ENCODE measurements around the gene DNASE1L1.

DNASE1L1 gene, protein sequence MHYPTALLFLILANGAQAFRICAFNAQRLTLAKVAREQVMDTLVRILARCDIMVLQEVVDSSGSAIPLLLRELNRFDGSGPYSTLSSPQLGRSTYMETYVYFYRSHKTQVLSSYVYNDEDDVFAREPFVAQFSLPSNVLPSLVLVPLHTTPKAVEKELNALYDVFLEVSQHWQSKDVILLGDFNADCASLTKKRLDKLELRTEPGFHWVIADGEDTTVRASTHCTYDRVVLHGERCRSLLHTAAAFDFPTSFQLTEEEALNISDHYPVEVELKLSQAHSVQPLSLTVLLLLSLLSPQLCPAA

DNA sequence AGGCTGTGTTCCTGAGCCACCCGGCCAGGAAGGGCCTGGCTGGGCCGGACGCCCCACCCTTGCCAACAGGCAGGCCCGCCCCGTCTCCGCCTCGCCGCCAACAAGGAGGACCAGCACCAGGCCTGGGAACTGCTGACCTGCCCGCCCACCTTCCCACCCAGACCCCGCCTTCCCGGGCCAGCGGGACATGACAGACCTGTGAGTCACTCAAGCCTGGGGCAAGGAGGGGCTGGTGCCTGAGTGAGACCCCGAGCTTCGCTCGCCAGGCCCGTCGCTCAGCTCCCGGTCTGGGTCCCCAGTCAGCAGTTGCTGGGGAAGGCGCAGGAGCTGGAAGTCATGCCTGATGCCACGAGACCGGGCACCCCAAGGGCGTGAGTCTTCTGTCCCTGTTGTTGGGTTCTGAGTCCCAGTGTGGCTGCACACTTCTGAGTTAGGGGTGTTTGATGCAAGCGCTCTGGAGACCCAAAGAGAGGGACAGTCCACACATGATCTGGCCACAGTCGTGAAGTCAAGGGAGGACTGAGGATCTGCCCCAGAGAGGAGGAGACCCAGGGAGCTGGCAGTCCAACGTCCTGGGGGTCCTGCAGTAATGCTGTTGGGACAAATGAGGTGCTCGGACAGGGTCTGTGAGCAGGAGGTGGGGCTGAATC is at the start of gene DNASE1L1:
TSS of gene DNASE1L1 (minus strand) at position 33 of the 650 bp plus-strand sequence. CDS start 3,686 bp downstream, outside the sequence.
- DNase-seq = peak; percentile 45
- Mint-ChIP-seq H3K9me3 (no peaks in the 10 kb centered on the region), H3K4me1 (peaks cover 23% of the 10 kb centered on the region), H3K4me3 (peak within 1 kb of the TSS; percentile 70), H3K27ac (peak within 1 kb of the TSS; percentile 70), H3K36me3 (peaks cover 20% of the 10 kb centered on the region), H3K27me3 (no peaks in the 10 kb centered on the region)
- CTCF ChIA-PET = interaction anchor here (1.0 to 3.0 kb wide), 2 partner anchors 10 to 118 kb away, joined by 3 to 14 read pairs; partner anchors contain the start of gene RPL10

DNA sequence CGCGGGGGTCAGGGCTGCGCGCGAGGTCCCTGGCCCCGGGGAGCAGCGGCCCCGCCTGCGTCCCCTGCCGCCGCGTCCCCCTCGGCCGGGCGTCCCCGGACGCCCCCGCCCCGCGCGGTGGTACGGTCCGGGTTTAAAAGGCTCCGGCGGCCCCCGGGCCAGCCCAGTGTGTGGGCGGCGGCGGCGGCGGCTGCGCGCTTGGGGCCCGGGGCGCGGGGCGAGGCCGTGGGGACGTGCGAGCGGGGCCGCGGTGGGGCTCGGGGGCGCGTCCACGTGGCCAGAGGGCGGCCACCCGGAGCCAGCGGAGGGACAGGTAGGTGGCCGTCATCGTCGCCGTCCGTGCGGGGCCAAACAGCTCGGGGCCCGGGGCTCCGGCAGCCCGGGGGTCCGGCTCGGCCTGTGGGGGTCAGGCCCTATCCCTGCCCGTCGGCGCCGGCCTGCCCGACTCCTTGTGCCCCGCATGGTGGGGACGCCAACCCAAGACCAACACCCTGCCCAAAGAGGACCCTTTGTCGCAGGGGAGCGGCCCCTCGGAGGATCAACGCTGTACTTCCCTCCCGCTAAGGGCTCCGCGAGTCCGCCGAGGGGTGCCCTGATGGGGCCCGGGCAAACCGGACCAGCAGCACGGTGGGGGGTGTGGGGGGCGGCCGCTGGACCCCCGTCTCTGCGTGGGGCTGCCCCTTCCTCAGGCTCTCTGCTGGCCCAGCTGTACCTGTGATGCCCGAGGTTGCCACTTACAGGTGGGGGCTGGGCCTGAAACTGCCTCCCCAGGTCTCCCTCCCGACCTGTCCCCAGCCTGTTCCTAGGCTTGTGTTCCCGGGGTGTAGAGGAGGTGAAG is 49.3 kb upstream of the DNASE1L1 start, which contains the start of gene PLXNA3:
TSS of gene PLXNA3 (plus strand) at position 166 of the 838 bp plus-strand sequence. CDS start 1,903 bp downstream, outside the sequence.
- DNase-seq = peak; percentile 66
- peak within 1 kb of the TSS; percentile 83 for H3K4me3 Mint-ChIP-seq
- no peaks in the 10 kb centered on the region for H3K9me3 Mint-ChIP-seq
- H3K4me1 Mint-ChIP-seq = peaks cover 16% of the 10 kb centered on the region
- H3K27ac Mint-ChIP-seq = peak within 1 kb of the TSS; percentile 91
- peaks cover 8% of the 10 kb centered on the region for H3K36me3 Mint-ChIP-seq
- CTCF ChIA-PET = interaction anchor here (1.1 kb wide), 1 partner anchor 28 kb away, joined by 3 read pairs; the partner anchor contains the start of gene UBL4A
- no peaks in the 10 kb centered on the region for H3K27me3 Mint-ChIP-seq

DNA sequence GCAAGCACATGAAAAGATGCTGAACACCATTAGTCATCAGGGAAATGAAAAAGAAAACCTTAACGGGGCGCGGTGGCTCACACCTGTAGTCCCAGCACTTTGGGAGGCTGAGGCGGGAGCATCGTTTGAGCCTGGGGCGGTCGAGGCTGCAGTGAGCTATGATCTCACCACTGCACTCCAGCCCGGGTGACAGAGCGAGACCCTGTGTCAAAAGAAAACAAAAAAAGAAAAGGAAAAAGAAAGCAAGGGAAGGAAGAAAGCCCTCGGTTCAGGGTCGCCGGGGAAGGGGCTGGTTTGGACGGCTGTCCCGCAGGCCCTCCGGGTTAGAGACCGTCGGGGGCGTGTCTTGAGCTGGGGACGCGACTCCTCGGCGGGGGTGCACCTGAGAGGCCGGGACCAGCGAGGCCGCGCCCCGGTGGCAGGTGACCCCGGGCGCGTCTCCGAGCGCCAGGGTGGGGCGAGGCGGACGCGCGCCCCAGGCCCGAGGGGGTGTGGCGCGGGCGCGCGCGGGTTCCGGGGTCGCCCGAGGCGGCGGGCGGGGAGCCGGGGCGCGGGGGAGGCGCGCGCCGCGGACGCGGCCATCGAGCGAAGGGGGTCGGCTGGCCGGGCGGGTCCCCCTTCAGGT is 48.5 kb upstream of the DNASE1L1 start:
- CTCF ChIA-PET = no interaction called here
- Mint-ChIP-seq H3K4me1 (peaks cover 16% of the 10 kb centered on the region), H3K36me3 (peaks cover 8% of the 10 kb centered on the region), H3K4me3 (peak overlapping the region; percentile 83), H3K9me3 (no peaks in the 10 kb centered on the region), H3K27me3 (no peaks in the 10 kb centered on the region), H3K27ac (peak overlapping the region; percentile 91)
- peak; percentile 73 for DNase-seq

DNA sequence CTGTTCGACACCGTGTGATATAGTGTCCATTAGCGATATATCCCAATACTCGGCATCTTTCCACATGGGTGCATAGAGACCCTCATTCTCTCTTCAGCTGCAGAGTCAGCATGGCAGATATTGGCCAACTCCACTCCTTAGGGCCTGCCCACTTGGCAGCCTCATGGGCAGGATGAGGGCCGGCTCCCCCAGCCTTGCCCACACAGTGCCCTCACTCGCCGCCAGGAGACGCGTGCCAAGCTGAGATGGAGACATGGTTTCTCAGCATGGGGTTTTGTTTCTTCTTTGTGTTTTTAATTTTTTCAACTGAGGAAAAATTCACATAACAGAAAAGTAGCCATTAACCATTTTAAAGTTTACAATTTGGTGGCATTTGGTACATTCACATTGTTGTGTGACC is 43.8 kb upstream of the DNASE1L1 start:
- Mint-ChIP-seq H3K4me3 (no peak overlapping the region), H3K27me3 (no peaks in the 10 kb centered on the region), H3K4me1 (peaks cover 5% of the 10 kb centered on the region), H3K27ac (peak overlapping the region; percentile 42), H3K36me3 (peaks cover 13% of the 10 kb centered on the region), H3K9me3 (no peaks in the 10 kb centered on the region)
- DNase-seq = no peak
- CTCF ChIA-PET = no interaction called here

DNA sequence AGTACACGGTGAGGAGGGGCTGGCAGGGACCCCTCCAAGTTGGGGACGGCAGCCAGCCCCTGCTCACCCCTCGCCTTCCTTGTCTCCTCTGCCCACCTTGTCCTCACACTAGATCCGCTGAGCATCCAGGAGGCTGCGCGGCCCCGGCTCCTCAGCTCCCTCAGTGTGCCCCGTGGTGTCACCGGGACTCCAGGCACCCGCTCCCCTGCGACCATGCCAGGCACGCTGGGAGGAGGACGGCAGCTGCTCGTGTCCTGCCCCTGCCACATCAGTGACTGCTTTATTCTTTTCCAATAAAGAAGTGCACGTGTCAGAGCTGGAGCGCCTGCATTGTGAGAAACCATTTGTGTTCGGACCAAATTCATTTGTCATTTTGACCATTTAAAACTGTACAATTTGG is 41.3 kb upstream of the DNASE1L1 start:
- Mint-ChIP-seq H3K4me3 (no peak overlapping the region), H3K27me3 (no peaks in the 10 kb centered on the region), H3K36me3 (peaks cover 19% of the 10 kb centered on the region), H3K9me3 (no peaks in the 10 kb centered on the region), H3K27ac (no peak overlapping the region), H3K4me1 (peaks cover 13% of the 10 kb centered on the region)
- CTCF ChIA-PET = no interaction called here
- DNase-seq = no peak

DNA sequence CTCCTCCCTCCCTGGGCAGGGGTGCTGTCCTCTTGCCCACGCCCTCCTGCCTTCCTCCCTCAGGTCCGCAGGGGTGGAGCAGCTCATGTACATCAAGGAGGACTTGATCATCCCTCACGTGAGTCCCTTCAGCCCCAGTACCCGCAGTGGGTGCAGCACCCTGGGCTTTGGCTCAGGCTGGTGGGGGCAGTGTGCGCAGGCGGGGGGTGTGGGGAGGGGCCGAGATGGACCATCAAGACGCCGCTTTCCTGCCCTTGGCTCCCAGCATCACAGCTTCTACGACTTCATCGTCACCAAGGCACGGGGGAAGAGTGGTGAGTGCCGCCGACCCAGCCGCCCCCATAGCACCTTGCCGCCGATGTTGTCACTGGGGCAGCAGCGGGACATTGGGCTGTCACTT is 40.6 kb upstream of the DNASE1L1 start:
- CTCF ChIA-PET = no interaction called here
- Mint-ChIP-seq H3K27me3 (no peaks in the 10 kb centered on the region), H3K4me3 (no peak overlapping the region), H3K27ac (no peak overlapping the region), H3K9me3 (no peaks in the 10 kb centered on the region), H3K36me3 (peaks cover 18% of the 10 kb centered on the region), H3K4me1 (peaks cover 18% of the 10 kb centered on the region)
- DNase-seq = no peak

DNA sequence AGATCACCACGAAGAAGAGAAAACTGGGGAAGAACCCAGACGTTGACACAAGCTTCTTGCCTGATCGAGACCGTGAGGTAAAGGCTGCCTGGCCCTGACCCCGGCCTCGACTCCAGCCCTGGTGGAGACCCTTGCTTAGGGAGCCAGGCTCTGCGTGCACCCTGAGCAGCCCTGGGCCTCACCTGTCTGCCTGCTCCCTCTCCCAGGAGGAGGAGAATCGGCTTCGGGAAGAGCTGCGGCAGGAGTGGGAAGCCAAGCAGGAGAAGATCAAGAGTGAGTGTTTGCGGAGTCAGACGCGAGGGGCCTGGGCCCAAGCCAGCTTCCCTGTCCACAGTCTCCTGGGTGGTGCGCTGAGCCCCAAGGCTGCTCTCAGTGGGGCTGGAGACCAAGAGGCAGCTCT is 39.4 kb upstream of the DNASE1L1 start:
- Mint-ChIP-seq H3K4me1 (peaks cover 19% of the 10 kb centered on the region), H3K27ac (no peak overlapping the region), H3K27me3 (no peaks in the 10 kb centered on the region), H3K9me3 (no peaks in the 10 kb centered on the region), H3K4me3 (no peak overlapping the region), H3K36me3 (peaks cover 16% of the 10 kb centered on the region)
- DNase-seq = no peak
- CTCF ChIA-PET = no interaction called here

DNA sequence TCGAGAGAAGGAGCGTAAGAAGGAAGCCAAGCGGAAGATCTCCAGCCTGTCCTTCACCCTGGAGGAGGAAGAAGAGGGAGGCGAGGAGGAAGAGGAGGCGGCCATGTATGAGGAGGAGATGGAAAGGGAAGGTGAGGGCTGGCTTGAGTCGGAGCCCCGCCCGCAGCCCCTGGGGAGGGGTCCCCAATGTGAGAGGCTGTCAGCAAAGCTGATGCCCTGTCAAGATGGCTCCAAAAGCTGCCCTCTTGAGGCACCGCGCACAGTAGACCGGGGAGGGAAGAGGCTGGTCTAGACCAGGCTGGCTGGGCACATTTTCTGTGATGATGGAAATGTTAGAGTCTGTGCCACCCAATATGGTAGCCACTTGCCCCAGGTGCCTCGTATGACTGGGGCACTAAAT is 37.4 kb upstream of the DNASE1L1 start:
- Mint-ChIP-seq H3K9me3 (no peaks in the 10 kb centered on the region), H3K36me3 (peaks cover 15% of the 10 kb centered on the region), H3K27me3 (no peaks in the 10 kb centered on the region), H3K4me3 (no peak overlapping the region), H3K4me1 (peaks cover 30% of the 10 kb centered on the region), H3K27ac (no peak overlapping the region)
- no peak for DNase-seq
- CTCF ChIA-PET = no interaction called here

DNA sequence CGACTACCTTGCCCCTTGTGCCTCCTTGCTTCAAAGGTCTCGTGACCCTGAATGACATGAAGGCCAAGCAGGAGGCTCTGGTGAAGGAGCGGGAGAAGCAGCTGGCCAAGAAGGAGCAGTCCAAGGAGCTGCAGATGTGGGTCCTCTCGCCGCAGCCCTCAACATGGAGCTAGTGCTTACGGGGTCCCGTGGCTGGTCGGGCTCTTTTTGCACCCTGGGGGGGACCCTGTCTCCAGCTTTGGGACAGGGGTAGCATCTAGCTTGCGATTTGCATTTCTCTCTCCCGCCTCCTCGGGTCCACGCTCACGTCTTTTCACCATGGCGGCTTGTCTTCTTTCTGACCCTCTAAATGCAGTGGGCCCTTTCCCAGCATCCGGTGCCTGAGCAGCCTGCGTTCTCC is 36.7 kb upstream of the DNASE1L1 start:
- no peaks in the 10 kb centered on the region for H3K9me3 Mint-ChIP-seq
- DNase-seq = no peak
- CTCF ChIA-PET = no interaction called here
- H3K27me3 Mint-ChIP-seq = no peaks in the 10 kb centered on the region
- peak overlapping the region; percentile 40 for H3K4me3 Mint-ChIP-seq
- peak overlapping the region; percentile 45 for H3K27ac Mint-ChIP-seq
- H3K36me3 Mint-ChIP-seq = peaks cover 16% of the 10 kb centered on the region
- H3K4me1 Mint-ChIP-seq = peaks cover 35% of the 10 kb centered on the region

DNA sequence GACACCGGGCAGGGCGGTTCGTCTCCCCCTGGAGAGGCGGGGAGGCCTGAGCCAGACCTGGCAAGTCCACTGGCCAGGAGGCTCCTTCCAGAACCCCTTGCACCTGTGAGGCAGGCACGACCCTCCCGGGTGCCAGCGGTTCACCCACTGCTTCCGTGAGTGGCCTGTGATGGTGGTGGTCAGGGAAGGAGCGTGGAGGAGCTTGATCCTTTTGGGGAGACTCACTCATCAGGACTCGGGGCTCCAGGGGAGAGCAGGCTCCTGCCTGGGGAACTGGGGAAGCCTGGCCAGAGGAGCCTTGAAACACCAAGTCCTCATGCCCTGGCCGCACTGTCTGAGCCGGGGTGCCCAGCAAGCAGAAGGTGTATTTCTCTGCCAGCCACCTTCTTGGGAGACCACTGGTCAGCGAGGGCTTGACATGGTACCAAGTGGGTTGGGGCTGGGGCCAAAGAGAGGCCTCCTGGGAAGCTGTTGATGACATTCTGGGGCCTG is 35.7 kb upstream of the DNASE1L1 start:
- CTCF ChIA-PET = no interaction called here
- Mint-ChIP-seq H3K4me3 (peak overlapping the region; percentile 45), H3K4me1 (peaks cover 39% of the 10 kb centered on the region), H3K27me3 (no peaks in the 10 kb centered on the region), H3K27ac (peak overlapping the region; percentile 33), H3K36me3 (peaks cover 16% of the 10 kb centered on the region), H3K9me3 (no peaks in the 10 kb centered on the region)
- DNase-seq = no peak

DNA sequence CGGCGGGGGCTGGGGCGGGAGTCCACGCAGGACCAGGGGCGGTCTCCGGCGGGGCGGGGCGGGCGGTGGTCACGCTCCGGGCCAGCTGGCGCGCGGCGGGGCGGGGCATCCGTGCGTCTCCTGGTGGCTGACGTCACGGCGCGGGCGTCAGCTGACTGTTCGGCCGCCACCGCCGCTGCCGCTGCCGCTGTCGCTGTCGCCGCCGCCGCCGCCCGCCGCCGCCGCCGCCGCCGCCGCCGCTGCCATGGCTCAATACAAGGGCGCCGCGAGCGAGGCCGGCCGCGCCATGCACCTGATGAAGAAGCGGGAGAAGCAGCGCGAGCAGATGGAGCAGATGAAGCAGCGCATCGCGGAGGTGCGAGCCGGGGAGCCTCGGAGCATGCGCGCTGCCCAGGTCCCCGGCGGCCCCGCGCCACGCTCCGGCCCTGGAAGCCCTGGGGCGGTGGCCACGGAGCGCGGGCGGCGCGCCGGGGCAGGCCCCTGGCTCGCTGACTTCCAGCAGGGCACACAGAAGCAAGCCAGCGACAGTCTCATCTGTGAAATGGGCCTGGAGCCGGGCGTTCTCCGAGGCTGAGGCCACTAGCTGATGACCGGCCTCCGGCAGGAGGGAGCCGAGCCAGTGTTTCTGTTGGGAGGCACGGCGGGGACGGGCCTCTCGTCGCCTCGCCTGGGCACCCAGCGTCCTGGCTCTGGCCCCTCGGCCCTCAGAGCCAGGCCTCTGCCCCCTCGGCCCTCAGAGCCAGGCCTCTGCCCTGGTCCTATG is 35.1 kb upstream of the DNASE1L1 start, which contains the start of gene FAM50A:
TSS of gene FAM50A (plus strand) at position 150 of the 763 bp plus-strand sequence. CDS start at position 245, 95 bp downstream.
- CTCF ChIA-PET = no interaction called here
- Mint-ChIP-seq H3K27me3 (no peaks in the 10 kb centered on the region), H3K36me3 (peaks cover 16% of the 10 kb centered on the region), H3K4me1 (peaks cover 39% of the 10 kb centered on the region), H3K9me3 (no peaks in the 10 kb centered on the region), H3K4me3 (peak within 1 kb of the TSS; percentile 68), H3K27ac (peak within 1 kb of the TSS; percentile 83)
- DNase-seq = peak; percentile 81

DNA sequence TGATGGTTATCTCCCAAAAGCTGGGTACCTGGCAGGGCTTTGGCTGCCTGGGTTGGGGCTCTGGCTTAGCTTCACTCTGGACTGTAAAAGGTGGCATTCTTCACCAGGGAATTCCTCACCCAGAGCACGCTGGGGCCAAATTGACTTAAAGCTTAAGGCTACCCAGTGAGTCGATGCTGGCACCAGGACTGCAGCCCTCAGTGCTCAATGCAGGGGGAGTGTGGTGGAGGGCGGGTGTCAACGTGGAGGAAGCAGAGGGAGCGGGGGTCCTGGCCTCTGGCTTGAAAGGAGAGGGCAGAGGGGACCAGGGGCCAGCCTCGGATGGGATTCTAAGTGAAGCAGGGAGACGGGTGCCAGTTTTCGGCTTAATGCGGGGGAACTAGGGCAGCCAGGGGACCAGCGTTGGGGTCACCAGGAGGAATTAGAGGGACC is 34.4 kb upstream of the DNASE1L1 start:
- H3K4me3 Mint-ChIP-seq = peak overlapping the region; percentile 68
- peak overlapping the region; percentile 83 for H3K27ac Mint-ChIP-seq
- CTCF ChIA-PET = no interaction called here
- H3K27me3 Mint-ChIP-seq = no peaks in the 10 kb centered on the region
- H3K4me1 Mint-ChIP-seq = peaks cover 43% of the 10 kb centered on the region
- DNase-seq = no peak
- no peaks in the 10 kb centered on the region for H3K9me3 Mint-ChIP-seq
- peaks cover 15% of the 10 kb centered on the region for H3K36me3 Mint-ChIP-seq

DNA sequence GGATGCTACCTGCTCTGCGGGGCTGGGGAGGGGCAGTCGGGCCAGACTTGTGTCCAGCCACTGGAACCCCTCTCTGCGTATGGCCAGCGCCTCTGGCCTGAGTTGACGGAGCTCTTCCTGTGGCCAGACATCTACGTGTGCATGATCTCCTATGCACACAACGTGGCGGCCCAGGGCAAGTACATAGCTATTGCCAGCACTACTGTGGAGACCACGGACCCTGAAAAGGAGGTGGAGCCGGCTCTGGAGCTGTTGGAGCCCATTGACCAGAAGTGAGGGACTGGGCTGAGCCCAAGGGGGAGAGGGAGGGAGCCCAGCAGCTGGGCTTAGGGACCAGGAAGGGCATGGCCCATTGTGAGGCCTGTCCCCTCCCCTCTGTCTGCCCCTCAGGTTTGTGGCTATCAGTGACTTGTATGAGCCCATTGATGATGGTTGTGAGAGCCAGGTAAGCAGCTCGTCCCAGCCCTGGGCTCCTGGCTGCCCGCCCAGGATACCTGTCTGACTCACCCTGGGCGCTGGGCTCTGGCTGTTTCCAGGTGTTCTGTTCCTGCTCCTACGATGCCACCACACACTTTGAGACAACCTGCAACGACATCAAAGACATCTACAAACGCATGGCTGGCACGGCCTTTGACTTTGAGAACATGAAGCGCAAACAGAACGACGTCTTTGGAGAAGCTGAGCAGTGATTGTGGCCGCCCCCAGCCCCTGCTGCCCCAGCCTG is 33.1 kb upstream of the DNASE1L1 start:
- Mint-ChIP-seq H3K36me3 (peaks cover 14% of the 10 kb centered on the region), H3K4me1 (peaks cover 48% of the 10 kb centered on the region), H3K27me3 (peaks cover 4% of the 10 kb centered on the region), H3K4me3 (no peak overlapping the region), H3K9me3 (no peaks in the 10 kb centered on the region), H3K27ac (peak overlapping the region; percentile 60)
- CTCF ChIA-PET = no interaction called here
- DNase-seq = no peak
